Osteoblast (primary cell): ENCODE results near the gene NACC2. TPM values are rescaled to one million over a fixed set of nuclear protein-coding genes. Genes with fewer than 3 reads are reported as not detected.
A peak's percentile ranks its signal among the peaks of the same experiment; 100 is the strongest.

Experiments used
- DNase-seq: peaks from one replicate; pipeline ENCODE4 v3.0.0; 2011; ENCODE audit warnings: low spot score, mixed read lengths; ENCODE audit not compliant: insufficient read length; ENCODE audit errors: missing footprints
- H2AFZ ChIP-seq: 2 replicates; pipeline ENCODE4 v1.6.0; 2011; ENCODE audit warnings: mild to moderate bottlenecking, low read length
- H3K27ac ChIP-seq: 2 replicates; pipeline ENCODE4 v1.5.1; 2011; ENCODE audit warnings: mild to moderate bottlenecking, low read depth, low read length, moderate library complexity
- H3K27me3 ChIP-seq: 2 replicates; pipeline ENCODE4 v1.6.0; 2012; ENCODE audit warnings: mild to moderate bottlenecking, control low read depth, inconsistent platforms, low read length, moderate library complexity; ENCODE audit not compliant: insufficient read depth
- H3K36me3 ChIP-seq: 2 replicates; pipeline ENCODE4 v1.5.1; 2011; ENCODE audit warnings: mild to moderate bottlenecking, low read length, control low read depth, moderate library complexity; ENCODE audit not compliant: insufficient read depth
- H3K4me1 ChIP-seq: 2 replicates; pipeline ENCODE4 v1.5.1; 2011; ENCODE audit warnings: mild to moderate bottlenecking, low read length, control low read depth, moderate library complexity; ENCODE audit not compliant: insufficient read depth
- H3K4me2 ChIP-seq: 2 replicates; pipeline ENCODE4 v1.6.0; 2011; ENCODE audit warnings: mild to moderate bottlenecking, low read length; ENCODE audit not compliant: insufficient read depth
- H3K4me3 ChIP-seq: fragments of 200-600 bp; sonication (generic); 3 replicates; pipeline ENCODE4 v1.5.1; 2012; ENCODE audit warnings: mild to moderate bottlenecking, low read length, inconsistent platforms; ENCODE audit not compliant: insufficient read depth
- H3K79me2 ChIP-seq: 2 replicates; pipeline ENCODE4 v1.6.0; 2012; ENCODE audit warnings: mild to moderate bottlenecking, low read length, control low read depth, inconsistent platforms; ENCODE audit not compliant: insufficient read depth
- H3K9me3 ChIP-seq: 2 replicates; pipeline ENCODE4 v1.5.1; 2011; ENCODE audit warnings: low read depth, low read length, control low read depth
- H4K20me1 ChIP-seq: 2 replicates; pipeline ENCODE4 v1.6.0; 2012; ENCODE audit warnings: mild to moderate bottlenecking, low read length, control low read depth; ENCODE audit not compliant: insufficient read depth
- total RNA-seq: library from RNA; depleted of rRNA; stranded (reverse); fragments of >200 nt; gene quantifications from 2 replicates; pipeline ENCODE4 v1.2.3, GENCODE V29; 2012
- TF ChIP-seq, protein P1 (sequence below): IDR thresholded peaks from 2 replicates; pipeline ENCODE4 v1.5.1; 2011; ENCODE audit warnings: mild to moderate bottlenecking, low read depth, low read length, moderate library complexity; ENCODE audit errors: extremely low read depth

The NACC2 gene
- total RNA-seq, 1 donor: 32.9 TPM

DNA sequence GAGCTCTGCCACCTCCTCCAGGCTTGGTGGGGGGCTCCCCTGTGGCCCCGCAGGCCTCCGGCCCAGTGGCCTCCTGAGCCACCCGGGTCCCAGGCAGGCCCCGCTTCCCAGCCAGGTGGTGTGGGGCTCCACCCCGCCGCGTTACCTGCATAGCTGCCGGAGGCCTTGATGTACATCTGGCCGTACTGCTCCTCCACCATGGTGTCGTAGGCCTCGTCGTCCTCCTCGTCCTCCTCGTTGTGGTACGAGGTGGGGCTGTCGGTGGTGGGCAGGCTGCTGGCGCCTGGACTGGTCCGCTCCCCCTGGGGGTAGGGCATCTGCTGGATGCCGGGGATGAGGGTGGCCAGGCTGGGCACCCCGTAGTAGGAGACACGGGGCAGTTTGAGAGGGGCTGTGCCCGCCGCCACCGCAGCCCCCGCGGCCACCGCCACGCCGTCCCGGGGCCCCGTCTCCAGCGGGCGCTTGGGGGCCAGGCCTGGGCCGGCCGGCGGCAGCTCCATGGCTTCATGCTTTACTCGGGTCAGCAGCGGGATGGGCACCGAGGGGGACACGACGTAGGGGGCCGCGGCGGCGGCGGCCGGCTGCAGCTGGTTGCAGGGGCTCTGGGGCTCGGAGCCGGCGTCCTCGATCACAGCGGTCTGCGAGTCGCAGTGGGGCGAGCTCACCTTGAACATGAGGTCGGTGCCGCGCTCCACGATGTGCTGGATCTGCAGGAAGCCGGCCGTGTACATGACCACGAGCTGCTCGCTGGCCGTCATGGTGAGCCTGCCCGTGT is 45.4 kb downstream of the NACC2 start:
- Histone ChIP-seq H3K4me3 (no peak overlapping the region), H3K27me3 (no peaks in the 10 kb centered on the region), H3K27ac (no peak overlapping the region), H3K4me1 (peaks cover 19% of the 10 kb centered on the region), H3K4me2 (no peak overlapping the region), H2AFZ (no peak overlapping the region), H3K9me3 (no peaks in the 10 kb centered on the region), H3K79me2 (peaks cover 69% of the 10 kb centered on the region), H4K20me1 (peaks cover 41% of the 10 kb centered on the region), H3K36me3 (peaks cover 10% of the 10 kb centered on the region)
- TF ChIP-seq, protein P1, sequence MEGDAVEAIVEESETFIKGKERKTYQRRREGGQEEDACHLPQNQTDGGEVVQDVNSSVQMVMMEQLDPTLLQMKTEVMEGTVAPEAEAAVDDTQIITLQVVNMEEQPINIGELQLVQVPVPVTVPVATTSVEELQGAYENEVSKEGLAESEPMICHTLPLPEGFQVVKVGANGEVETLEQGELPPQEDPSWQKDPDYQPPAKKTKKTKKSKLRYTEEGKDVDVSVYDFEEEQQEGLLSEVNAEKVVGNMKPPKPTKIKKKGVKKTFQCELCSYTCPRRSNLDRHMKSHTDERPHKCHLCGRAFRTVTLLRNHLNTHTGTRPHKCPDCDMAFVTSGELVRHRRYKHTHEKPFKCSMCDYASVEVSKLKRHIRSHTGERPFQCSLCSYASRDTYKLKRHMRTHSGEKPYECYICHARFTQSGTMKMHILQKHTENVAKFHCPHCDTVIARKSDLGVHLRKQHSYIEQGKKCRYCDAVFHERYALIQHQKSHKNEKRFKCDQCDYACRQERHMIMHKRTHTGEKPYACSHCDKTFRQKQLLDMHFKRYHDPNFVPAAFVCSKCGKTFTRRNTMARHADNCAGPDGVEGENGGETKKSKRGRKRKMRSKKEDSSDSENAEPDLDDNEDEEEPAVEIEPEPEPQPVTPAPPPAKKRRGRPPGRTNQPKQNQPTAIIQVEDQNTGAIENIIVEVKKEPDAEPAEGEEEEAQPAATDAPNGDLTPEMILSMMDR: no peak
- DNase-seq: peak; percentile 46

DNA sequence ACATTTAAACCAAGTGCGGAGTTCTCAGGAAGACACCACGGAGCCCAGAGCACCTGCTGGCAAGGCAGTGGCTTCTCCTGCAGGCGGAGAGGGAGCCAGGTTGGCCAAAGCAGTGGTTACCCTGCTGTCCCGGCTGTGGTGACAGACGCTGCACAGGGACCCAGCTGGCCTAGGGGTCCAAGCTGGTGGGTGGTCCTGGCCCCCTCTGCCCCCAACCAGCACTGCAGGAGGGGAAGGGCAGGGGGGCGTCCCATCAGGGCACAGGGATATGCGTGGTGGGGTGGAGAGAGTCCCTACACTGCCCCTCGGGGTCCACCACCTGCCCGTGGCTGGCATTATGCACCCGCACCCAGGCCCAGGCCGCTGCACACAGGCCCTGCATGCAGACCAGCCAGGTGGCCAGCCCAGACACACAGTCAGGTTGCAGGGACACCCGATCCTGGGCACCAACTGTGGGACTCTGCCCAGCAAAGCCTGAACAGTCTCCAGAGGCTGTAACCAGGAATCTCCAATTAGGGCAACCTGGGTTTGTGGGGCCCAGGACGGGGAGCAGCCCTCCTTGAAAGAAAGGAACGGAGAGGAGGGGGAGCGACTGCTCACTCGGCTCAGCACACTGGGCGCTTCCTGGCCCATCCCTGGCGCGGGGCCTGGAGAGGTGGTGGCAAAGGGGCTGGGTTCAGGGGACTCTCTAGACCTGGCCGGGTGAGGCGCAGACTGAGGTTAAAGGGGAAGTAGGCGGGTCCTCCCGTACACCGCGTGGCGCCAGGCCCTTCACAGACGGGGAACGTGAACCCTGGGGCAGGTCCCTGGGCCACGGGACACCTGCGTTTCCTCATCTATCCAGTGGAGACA is 46.3 kb downstream of the NACC2 start:
- no peak overlapping the region for H3K27ac ChIP-seq
- peaks cover 65% of the 10 kb centered on the region for H3K79me2 ChIP-seq
- H4K20me1 ChIP-seq: peaks cover 48% of the 10 kb centered on the region
- H3K4me3 ChIP-seq: no peak overlapping the region
- H2AFZ ChIP-seq: no peak overlapping the region
- peaks cover 15% of the 10 kb centered on the region for H3K4me1 ChIP-seq
- no peaks in the 10 kb centered on the region for H3K27me3 ChIP-seq
- no peak overlapping the region for H3K4me2 ChIP-seq
- peaks cover 10% of the 10 kb centered on the region for H3K36me3 ChIP-seq
- TF ChIP-seq, protein P1: no peak
- DNase-seq: peak; percentile 81
- no peaks in the 10 kb centered on the region for H3K9me3 ChIP-seq

DNA sequence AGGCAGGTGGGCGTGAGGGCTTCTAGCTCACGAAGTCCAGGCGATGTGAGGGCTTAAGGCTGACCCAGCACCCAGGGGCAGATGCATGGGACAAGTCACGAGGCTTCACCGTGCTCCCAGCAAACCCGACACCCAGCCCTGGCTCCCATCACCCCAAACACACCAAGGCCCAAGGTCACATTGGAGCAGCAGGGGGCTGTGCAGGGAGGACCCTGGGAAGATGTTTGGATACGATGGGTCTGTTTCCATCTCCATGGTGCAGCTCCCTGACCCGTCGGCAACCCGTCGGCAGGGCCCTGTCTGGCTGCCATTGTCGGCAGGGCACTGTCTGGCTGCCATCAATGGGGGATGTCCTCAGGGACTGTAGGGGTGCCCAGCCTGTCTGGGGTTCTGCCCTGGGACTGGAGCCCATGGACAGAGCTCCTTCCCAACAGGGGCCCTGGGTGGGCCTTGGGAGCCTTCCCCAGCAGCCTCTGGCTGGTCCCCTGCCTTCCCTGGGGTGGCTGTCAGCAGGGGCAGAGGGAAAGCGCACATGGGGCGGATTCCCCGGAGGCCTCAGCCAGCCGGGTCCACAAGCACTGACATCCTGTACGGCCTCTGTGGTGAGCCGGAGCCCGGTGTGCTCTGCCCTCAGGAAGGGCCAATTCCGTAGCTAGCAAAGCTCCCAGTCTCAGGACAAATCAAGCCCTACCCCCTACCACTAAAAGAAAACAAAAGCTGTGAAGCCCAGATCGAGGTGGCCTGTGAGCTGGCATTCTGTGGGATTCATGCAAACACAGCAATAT is 47.1 kb downstream of the NACC2 start:
- TF ChIP-seq, protein P1: no peak
- Histone ChIP-seq H4K20me1 (peaks cover 56% of the 10 kb centered on the region), H2AFZ (no peak overlapping the region), H3K79me2 (peaks cover 65% of the 10 kb centered on the region), H3K4me2 (no peak overlapping the region), H3K27ac (no peak overlapping the region), H3K27me3 (no peaks in the 10 kb centered on the region), H3K4me1 (peaks cover 7% of the 10 kb centered on the region), H3K4me3 (no peak overlapping the region), H3K36me3 (peaks cover 10% of the 10 kb centered on the region), H3K9me3 (no peaks in the 10 kb centered on the region)
- DNase-seq: peak; percentile 42
